Activated T-cell treated with anti-CD3 and anti-CD28 coated beads for 24 hours (primary cell): ENCODE data around the gene COL4A4.
"Not testable (repeated sequence)": the region's sequence is repeated elsewhere in the genome, so short reads cannot be mapped to it uniquely, and the experiment has no call there.

Experiments
- DNase-seq: peaks from one replicate; pipeline ENCODE4 v3.0.0-alpha.2; 2020; ENCODE audit warnings: low read depth

Gene COL4A4

GRCh38 chr2:227115761-227116160, 48.2 kb downstream of the COL4A4 start:
- no peak for DNase-seq

- DNase-seq, result peak; percentile 15
Measured at GRCh38 chr2:227106845-227107759, 56.9 kb downstream of the COL4A4 start.

GRCh38 chr2:227103583-227103982, 60.4 kb downstream of the COL4A4 start:
- DNase-seq, result no peak

- DNase-seq, result no peak
Measured at GRCh38 chr2:227099340-227099739, 64.7 kb downstream of the COL4A4 start.

- no peak for DNase-seq
Measured at GRCh38 chr2:227098162-227098515, 65.9 kb downstream of the COL4A4 start.

- no peak for DNase-seq
Measured at GRCh38 chr2:227097495-227098161, 66.4 kb downstream of the COL4A4 start.

- no peak for DNase-seq
Measured at GRCh38 chr2:227095346-227095745, 68.7 kb downstream of the COL4A4 start.

GRCh38 chr2:227082286-227082685, 81.7 kb downstream of the COL4A4 start:
- no peak for DNase-seq

GRCh38 chr2:227079726-227080125, 84.3 kb downstream of the COL4A4 start:
- DNase-seq, result no peak

GRCh38 chr2:227065065-227065464, 98.9 kb downstream of the COL4A4 start:
- not testable (repeated sequence) for DNase-seq

GRCh38 chr2:227058888-227059399, 105.1 kb downstream of the COL4A4 start:
- DNase-seq, result no peak

- no peak for DNase-seq
Measured at GRCh38 chr2:227057743-227058447, 106.1 kb downstream of the COL4A4 start.

GRCh38 chr2:227057060-227057459, 106.9 kb downstream of the COL4A4 start:
- DNase-seq, result no peak

GRCh38 chr2:227054006-227054405, 110.0 kb downstream of the COL4A4 start:
- no peak for DNase-seq

GRCh38 chr2:227052879-227053278, 111.1 kb downstream of the COL4A4 start:
- no peak for DNase-seq

GRCh38 chr2:227043981-227044380, 120.0 kb downstream of the COL4A4 start:
- no peak for DNase-seq

- DNase-seq, result no peak
Measured at GRCh38 chr2:227038550-227039189, 125.3 kb downstream of the COL4A4 start.

- no peak for DNase-seq
Measured at GRCh38 chr2:227036527-227036926, 127.5 kb downstream of the COL4A4 start.

GRCh38 chr2:227035711-227036367, 128.2 kb downstream of the COL4A4 start:
- no peak for DNase-seq

- DNase-seq, result peak; percentile 9
Measured at GRCh38 chr2:227033471-227034148, 130.4 kb downstream of the COL4A4 start.

GRCh38 chr2:227031379-227031778, 132.6 kb downstream of the COL4A4 start:
- no peak for DNase-seq
